ENCODE measurements around the gene RABEPK.

DNA sequence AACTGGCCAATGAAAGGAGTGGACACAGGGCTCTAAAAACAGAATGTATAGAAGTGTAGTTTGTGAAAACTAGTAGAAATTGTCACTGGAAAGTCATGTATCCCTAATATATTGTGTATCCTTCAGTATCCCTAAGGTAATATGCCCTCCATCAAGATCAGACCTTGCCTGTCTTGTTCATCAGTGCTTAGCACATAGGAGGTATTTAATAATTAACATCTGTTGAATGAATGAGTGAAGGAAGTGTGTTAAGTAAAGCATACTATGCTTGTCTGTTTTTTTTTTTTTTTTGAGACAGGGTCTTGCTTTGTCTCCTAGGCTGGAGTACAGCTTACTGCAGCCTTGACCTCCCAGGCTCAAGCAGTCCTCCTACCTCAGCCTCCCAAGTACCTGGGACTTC is 77.1 kb downstream of the RABEPK start:
- TF ChIP-seq POLR2A (IDR thresholded peaks at IDR 0.05): no peak
- no peak for TF ChIP-seq CTCF (IDR thresholded peaks at IDR 0.05)
